Muscle of arm (tissue), 12 donors: Measurements from ENCODE around the gene ING4. TPM values are rescaled to one million over a fixed set of nuclear protein-coding genes. Genes with fewer than 3 reads are reported as not detected.

Experiments
- DNase-seq: peaks from one replicate; pipeline ENCODE4 v3.0.0-alpha.2; 2013
- polyA plus RNA-seq, 12 donors: library from polyadenylated mRNA; unstranded; fragments of 120-200 nt; gene quantifications; one replicate each; pipeline ENCODE4 v1.2.1, GENCODE V29; 2013; ENCODE audit not compliant: insufficient read length in 12 of 12

ING4 gene
- polyA plus RNA-seq, 12 donors, result 45.1 to 100 (median 52.8) TPM; not detected in 1

GRCh38 chr12:6640497-6640896 is 22.4 kb downstream of the ING4 start:
- DNase-seq, result no peak

DNA sequence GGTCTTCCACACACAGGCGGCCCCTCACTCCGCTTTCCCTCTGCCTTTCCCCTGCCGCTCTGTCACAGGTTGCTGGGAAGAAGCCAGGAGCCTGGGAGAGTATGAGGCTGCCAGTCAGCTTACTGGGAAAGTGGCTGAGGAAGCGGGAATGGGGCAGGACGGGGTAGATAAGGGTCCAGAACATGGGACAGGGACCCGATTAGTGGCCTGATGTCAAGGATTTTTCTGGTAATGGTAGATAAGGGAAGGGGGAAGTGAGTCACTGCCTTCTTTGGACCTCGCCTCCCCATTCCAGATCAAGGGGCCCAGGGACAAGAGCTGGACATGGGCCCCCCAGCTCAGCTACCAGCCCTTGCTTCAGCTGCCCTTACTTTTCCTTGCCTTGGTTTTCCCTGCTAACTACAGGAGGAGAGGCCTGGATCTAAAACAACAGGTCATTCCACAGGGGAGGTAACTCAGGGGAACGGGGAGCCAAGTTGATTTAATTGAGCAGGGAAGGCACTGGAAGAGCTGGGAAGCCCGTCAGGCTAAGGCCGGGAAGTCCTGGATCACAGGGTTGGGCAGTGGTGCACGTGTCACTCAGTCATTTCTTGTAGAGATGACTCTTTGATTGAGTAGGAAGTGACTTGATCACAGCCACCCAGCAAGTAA is 23.6 kb downstream of the ING4 start:
- DNase-seq, result no peak

DNA sequence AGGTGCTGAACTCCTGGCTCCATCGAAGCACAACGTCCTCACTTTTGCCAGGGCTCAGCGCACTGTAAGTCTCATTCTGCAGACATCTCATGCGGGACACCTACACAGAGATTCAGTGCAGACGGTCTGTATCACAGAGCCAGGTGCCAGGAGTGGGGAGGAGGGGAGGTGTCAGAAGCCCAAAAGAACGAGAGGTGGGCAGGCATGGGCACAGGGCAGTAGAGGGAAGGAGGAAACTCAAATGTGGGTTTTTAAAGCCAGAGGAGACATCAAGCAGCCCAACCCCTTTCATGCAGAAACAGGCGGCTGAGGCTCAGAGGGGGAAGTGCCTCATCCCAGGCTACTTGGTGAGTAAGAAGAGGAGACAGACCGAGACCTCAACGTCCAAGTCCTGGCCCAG is 24.6 kb downstream of the ING4 start:
- no peak for DNase-seq

- no peak for DNase-seq
Observed at GRCh38 chr12:6635856-6636531, 26.9 kb downstream of the ING4 start, which contains the start of gene LPAR5. Gene LPAR5, minus strand, starts transcription at chr12:6635959. Its CDS starts 14,711 bp downstream, at chr12:6621248.

GRCh38 chr12:6635375-6635855 is 27.5 kb downstream of the ING4 start:
- DNase-seq, result no peak

DNA sequence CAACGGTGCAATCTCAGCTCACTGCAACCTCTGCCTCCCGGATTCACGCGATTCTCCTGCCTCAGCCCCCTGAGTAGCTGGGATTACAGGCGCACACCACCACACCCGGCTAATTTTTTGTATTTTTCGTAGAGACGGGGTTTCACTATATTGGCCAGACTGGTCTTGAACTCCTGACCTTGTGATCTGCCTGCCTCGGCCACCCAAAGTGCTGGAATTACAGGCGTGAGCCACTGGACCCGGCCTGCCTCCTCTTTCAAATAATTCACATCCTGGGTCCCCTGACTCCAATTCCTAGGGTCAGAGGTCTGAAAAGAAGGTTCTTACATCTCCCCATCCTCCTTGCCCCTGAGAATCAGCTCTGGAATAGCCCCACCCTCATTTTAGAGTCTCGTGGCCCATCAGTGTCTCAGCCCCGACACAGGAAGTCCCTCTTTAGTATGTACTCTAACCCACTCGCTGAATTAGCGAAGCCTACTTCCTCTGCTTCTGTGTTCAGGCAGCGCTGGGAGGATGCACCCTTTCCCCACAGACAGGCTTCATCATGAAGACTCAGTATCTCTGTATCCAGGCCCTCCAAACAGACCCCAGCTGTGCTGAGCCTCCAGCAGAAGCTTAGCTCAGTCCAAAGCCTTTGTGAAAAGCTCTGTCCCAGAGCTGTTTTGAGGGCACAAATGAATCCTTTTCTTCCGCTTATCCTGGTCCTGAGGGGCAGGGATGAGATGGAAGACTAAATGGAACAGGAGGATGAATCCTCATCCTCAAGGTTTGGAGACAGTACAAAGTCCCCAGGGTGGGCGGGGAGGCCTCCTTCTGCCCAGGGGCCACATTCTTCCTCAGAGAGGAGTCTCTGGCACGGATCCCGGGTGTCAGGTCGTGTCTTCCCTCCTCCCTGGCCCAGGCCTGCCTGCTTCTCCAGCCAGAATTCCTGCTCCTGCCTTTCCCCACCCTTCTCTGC is 30.6 kb downstream of the ING4 start:
- DNase-seq, result no peak

DNA sequence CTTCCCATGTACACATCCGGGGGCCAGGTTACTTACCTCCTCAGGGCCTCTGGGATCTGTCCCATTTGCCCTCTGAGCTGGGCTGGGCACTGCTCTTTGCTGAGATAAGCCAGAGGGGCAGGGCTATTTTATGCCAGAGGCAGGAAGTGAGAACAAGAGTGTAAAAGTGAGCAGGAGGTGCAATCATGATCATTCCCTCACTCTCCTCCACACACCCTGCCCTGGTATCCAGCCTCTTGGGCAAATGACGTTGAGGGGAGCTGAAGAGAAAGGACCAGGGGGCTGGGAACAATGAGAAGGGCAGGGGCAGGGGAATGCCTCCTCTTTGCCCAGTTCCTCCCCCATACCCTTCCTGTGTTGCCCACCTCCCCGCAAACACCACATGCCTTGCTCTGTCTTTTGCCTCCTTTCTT is 31.4 kb downstream of the ING4 start:
- DNase-seq, result no peak

DNA sequence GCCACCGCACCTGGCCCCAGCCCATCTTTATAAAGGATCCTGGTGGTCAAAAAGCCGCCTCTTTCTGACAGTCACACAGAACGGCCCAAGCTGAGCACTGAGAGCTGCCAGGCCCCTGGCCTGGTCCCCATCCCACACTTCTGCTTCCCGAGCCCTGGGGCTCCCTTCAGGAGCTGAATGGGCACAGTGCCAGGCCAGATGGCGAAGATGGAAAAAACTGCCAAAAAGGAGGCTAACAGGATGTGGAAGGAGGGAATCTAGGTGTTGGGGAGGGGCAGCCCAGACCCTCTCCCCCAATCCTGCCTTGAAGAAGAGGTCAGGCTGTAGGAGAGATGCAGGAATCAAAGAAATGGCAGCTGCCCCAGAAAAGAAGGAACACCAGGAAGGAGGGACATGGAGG is 32.2 kb downstream of the ING4 start:
- DNase-seq, result no peak

GRCh38 chr12:6627616-6628015 is 35.3 kb downstream of the ING4 start:
- DNase-seq, result no peak

DNA sequence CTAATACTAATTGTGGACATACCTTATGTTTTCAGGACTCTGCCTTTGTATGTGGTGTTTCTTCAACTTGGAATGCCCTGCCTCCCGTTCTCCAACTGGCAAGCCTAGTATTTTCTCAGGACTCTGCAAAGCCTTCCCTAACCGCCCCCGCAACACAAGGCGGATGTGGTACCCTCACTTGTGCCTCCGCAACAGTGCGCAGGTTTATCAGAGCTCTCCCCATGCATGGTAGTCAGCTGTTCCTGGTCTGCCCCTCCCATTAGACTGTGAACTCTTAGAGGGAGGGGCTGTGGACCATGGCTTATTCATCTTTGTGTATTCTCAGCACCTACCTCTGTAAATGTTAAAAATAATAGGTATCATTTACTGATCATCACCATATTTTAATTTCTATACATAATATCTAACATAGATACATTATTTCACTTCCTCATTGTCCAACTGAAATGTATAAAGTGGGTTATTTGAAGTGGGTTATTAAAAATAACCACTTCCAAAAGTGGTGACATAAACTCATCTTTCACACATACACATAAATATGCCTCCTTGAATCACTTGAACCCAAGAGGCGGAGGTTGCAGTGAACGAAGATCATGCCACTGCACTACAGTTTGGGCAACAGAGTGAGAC is 36.1 kb downstream of the ING4 start:
- no peak for DNase-seq

DNA sequence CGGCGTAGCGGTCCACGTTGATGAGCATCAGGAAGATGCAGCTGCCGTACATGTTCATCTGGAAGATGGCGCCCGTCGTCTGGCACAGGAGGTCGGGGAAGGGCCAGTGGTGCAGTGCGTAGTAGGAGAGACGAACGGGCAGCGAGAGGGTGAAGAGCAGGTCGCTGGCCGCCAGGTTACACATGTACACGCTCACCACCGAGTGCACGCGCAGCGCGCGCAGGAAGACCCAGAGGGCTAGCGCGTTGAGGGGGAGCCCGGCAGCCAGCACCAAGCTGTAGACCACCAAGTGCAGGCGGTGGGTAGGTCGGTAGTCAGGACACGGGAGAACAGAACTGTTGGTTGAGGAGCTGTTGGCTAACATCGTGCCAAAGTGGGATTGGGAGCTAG is 42.0 kb downstream of the ING4 start:
- DNase-seq, result no peak

DNA sequence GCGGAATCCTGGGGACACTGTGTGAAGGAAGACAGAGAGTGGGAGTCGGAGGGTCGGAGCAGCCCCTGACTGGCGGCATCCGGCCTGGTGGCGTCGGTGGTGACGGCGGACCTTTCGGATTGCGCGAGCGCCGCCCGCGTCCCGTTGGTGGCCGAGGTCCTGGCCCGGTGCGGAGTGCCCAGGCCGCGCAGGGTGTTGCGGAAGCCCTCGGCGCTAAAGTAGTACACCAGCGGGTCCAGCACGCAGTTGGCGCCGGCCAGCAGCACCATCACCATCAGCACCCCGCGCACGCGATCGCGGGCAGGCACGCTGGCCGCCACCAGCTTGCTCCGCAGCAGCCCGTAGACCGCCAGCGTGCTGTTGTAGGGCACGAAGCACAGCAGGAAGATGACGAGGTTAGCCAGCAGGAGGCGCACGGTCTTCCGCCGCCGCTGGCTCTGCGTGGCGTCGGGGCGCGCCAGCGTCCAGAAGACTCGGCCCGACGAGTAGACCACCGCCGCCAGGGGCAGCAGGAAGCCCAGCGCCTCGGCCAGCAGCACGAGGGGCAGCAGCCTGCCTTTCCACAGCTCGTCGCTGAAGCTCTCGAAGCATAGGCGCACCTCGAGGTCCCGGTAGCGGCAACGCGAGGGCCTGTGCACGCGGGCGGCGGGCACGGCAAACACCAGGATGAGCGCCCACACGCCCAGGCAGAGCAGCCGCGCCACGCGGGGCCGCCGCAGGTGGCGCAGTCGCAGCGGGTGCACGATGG is 42.6 kb downstream of the ING4 start:
- no peak for DNase-seq

- no peak for DNase-seq
Observed at GRCh38 chr12:6618483-6619225, 44.3 kb downstream of the ING4 start.

- DNase-seq, result no peak
Observed at GRCh38 chr12:6615802-6616201, 47.1 kb downstream of the ING4 start.

GRCh38 chr12:6614513-6615172 is 48.3 kb downstream of the ING4 start:
- DNase-seq, result no peak

GRCh38 chr12:6613776-6614512 is 49.0 kb downstream of the ING4 start:
- peak; percentile 95 for DNase-seq

- peak; percentile 80 for DNase-seq
Observed at GRCh38 chr12:6613015-6613775, 49.7 kb downstream of the ING4 start.

GRCh38 chr12:6612652-6613014 is 50.3 kb downstream of the ING4 start:
- DNase-seq, result no peak
